Measurements from ENCODE around the gene PRKG1. TPM values are rescaled to one million over a fixed set of nuclear protein-coding genes. Genes with fewer than 3 reads are reported as not detected.

PRKG1 gene
- total and polyA plus RNA-seq, 4 donors, result 0.46 to 5.1 (median 1.5) TPM

- TF ChIP-seq FOXA1 (IDR thresholded peaks at IDR 0.05), result no peak
- TF ChIP-seq ATF3 (IDR thresholded peaks at IDR 0.05), result no peak
- no peak for TF ChIP-seq MAX (IDR thresholded peaks at IDR 0.05)
- TF ChIP-seq HNF4G (IDR thresholded peaks at IDR 0.05), result no peak
- no peak for TF ChIP-seq NR2F2 (IDR thresholded peaks at IDR 0.05)
- no peak for TF ChIP-seq SP1 (IDR thresholded peaks at IDR 0.05)
- TF ChIP-seq RXRA (IDR thresholded peaks at IDR 0.05), result no peak
- TF ChIP-seq TAF1 (conservative IDR thresholded peaks at IDR 0.05), result no peak
- no peak for TF ChIP-seq RAD21 (IDR thresholded peaks at IDR 0.05)
- TF ChIP-seq JUND (IDR thresholded peaks at IDR 0.05), result no peak
- TF ChIP-seq GABPA (IDR thresholded peaks at IDR 0.05 in 1 of 2, conservative IDR thresholded peaks at IDR 0.05 in 1 of 2), result no peak
- no peak for TF ChIP-seq ZBTB33 (IDR thresholded peaks at IDR 0.05)
Measured at GRCh38 chr10:51766423-51767102, 692.3 kb downstream of the PRKG1 start.

GRCh38 chr10:51767103-51767763 lies 692.9 kb downstream of the PRKG1 start:
- Histone ChIP-seq H3K36me3 (ENCODE audit: control insufficient read depth in 4 of 4, insufficient read depth in 3 of 4, low read depth in 1 of 4, low read length in 3 of 4) (no peaks in the 10 kb centered on the region), H3K27me3 (ENCODE audit: control insufficient read depth in 4 of 4, insufficient read depth in 4 of 4, low read length in 3 of 4) (no peaks in the 10 kb centered on the region), H3K9ac (ENCODE audit: low read depth in 1 of 2, low read length in 2 of 2) (no peak overlapping the region), H3K4me3 (ENCODE audit: low read depth in 1 of 3, low read length in 3 of 3) (no peak overlapping the region), H3K9me3 (ENCODE audit: control insufficient read depth in 4 of 4, low read length in 3 of 4) (peaks cover 0 to 1% (median 0%) of the 10 kb centered on the region in 4 donors), H3K4me1 (ENCODE audit: control insufficient read depth in 4 of 4, insufficient read depth in 4 of 4, low read length in 3 of 4) (no peaks in the 10 kb centered on the region), H3K27ac (ENCODE audit: low read depth in 1 of 2, low read length in 2 of 2) (no peak overlapping the region)
- 84% methylated on average over 3 of the region's 3 CpGs for WGBS
- DNase-seq (ENCODE audit: low spot score), result no peak
- no peak for TF ChIP-seq NR2F2 (IDR thresholded peaks at IDR 0.05)
- TF ChIP-seq EGR1 (IDR thresholded peaks at IDR 0.05; ENCODE audit: low read depth in 2 of 2), result no peak
- TF ChIP-seq YY1 (IDR thresholded peaks at IDR 0.05), result no peak
- TF ChIP-seq FOXA1 (IDR thresholded peaks at IDR 0.05), result no peak
- TF ChIP-seq SP1 (IDR thresholded peaks at IDR 0.05), result no peak
- no peak for TF ChIP-seq RXRA (IDR thresholded peaks at IDR 0.05)
- no peak for TF ChIP-seq ZBTB33 (IDR thresholded peaks at IDR 0.05)
- no peak for TF ChIP-seq HNF4G (IDR thresholded peaks at IDR 0.05)
- no peak for TF ChIP-seq MAX (IDR thresholded peaks at IDR 0.05)
- TF ChIP-seq JUND (IDR thresholded peaks at IDR 0.05), result no peak
- TF ChIP-seq RAD21 (IDR thresholded peaks at IDR 0.05), result no peak
- TF ChIP-seq REST (IDR thresholded peaks at IDR 0.05), result no peak
- TF ChIP-seq HNF4A (conservative IDR thresholded peaks at IDR 0.05), result no peak

More at GRCh38 chr10:51766423-51767102, 692.3 kb downstream of the PRKG1 start:
- Histone ChIP-seq H3K4me1 (ENCODE audit: control insufficient read depth in 4 of 4, insufficient read depth in 4 of 4, low read length in 3 of 4) (no peaks in the 10 kb centered on the region), H3K36me3 (ENCODE audit: control insufficient read depth in 4 of 4, insufficient read depth in 3 of 4, low read depth in 1 of 4, low read length in 3 of 4) (no peaks in the 10 kb centered on the region), H3K27me3 (ENCODE audit: control insufficient read depth in 4 of 4, insufficient read depth in 4 of 4, low read length in 3 of 4) (no peaks in the 10 kb centered on the region), H3K4me3 (ENCODE audit: low read depth in 1 of 3, low read length in 3 of 3) (no peak overlapping the region), H3K9ac (ENCODE audit: low read depth in 1 of 2, low read length in 2 of 2) (no peak overlapping the region), H3K27ac (ENCODE audit: low read depth in 1 of 2, low read length in 2 of 2) (no peak overlapping the region), H3K9me3 (ENCODE audit: control insufficient read depth in 4 of 4, low read length in 3 of 4) (peaks cover 0 to 1% (median 0%) of the 10 kb centered on the region in 4 donors)
- DNase-seq (ENCODE audit: low spot score), result no peak
- WGBS, result 92% methylated on average over 3 of the region's 3 CpGs
